A549 treated with GW870086 at 1 μM for 4 hours (cell line): ENCODE data around the gene ADH1A. TPM values are rescaled to one million over a fixed set of nuclear protein-coding genes. Genes with fewer than 3 reads are reported as not detected.

Source experiments
- total RNA-seq: library from RNA; stranded (reverse); fragments of 200-300 nt; extraction: Qiagen RNA extraction; gene quantifications from 5 replicates; pipeline ENCODE4 v1.2.3, GENCODE V29; 2022; ENCODE audit warnings: low read depth

ADH1A gene
- total RNA-seq: not detected in 5 replicates

DNA sequence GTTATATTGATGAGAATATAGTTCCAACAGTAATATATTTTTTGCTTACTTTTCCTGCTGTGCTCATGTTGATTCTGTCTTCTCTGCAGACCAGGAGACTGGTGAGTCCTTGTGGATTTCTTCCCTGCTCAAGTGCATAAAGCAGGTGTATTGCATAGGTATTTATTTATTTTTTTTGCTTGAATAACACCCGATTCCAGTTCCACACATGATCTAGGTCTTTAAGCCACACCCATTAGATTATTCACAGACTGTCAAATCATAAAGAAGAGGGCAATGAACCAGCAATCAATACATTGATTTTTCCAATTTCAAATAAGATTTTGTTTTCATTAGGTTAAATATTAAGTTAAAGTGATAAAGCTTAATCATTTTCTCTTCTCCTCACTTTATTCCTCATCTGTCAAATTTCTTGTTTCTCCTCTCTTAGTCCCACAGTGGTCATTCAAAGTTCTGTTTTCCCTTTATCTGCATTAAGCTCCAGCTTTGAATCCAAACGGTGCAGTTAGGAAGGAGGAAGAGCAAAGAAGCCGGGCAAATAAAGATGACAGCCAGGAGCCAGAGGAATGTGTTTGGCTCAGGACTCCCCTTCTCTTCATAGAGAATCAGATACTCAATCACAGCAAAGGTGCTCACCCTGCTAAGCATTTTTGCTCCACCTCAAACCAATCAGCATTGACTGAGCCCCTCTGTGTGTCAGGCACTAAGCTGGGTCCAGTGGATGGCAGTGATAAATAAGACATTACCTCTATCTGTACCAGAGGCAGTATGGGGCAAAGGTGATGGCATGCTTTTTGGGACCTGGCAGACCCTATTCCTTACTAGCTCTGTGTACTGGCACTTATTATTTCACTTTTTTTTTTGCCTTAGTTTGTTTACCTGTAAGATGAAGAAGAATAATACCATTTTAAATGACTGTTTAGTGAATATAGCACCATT is at the start of gene ADH1A:
Gene ADH1A (minus strand): TSS at position 138 of the 939 bp plus-strand sequence. CDS start 71 bp downstream, at position 67.

DNA sequence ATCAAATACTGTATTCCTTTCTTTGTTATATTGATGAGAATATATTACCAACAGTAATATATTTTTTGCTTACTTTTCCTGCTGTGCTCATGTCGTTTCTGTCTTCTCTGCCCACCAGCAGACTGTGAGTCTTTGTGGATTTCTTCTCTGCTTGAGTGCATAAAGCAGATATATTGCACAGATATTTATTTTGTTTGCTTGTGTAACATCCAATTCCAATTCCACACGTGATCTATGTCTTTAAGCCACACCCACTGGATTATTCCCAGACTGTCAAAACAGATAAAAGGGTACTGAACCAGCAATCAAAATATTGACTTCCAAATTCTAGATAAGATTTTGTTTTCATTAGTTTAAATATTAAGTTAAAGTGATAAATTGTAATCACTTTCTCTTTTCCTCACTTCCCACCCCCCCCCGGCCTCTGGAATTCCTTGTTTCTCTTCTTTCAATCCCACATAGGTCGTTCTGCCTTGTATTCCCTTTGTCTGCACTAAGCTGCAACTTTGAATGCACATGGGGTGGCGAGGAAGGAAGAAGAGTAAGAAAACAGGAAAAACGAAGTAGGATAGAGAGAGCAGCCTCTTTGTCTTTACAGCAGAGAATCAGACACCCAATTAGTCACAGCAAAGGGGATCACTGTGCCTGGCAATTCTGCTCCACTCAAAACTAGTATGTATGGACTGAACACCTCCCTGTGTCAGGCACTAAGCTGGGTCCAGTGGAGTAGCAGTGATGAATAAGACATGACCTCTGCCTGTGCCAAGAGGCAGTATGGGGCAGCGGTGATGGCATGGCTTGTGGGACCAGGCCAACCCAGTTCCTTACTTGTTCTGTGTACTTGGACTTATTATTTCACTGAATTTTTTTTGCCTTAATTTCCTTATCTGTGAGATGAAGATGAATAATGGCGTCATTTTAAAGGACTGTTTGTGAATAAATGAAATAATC is 30.7 kb upstream of the ADH1A start, which contains the start of gene ADH1B:
Gene ADH1B (minus strand): TSS at position 161 of the 951 bp plus-strand sequence. CDS start 70 bp downstream, at position 91.

Other genes starting within 250 kb of the ADH1A start
- gene ADH5, start 202.2 kb downstream of the ADH1A start, total RNA-seq: 105 to 137 TPM (median 106 TPM) in 5 replicates
- not detected in 5 replicates for gene ADH4, start 146.7 kb downstream of the ADH1A start, total RNA-seq
- 0.05 to 0.07 TPM in 2 of 5 replicates, not detected in the others for gene ADH6, start 71.7 kb downstream of the ADH1A start, total RNA-seq
- not detected in 5 replicates for gene ADH1B, start 30.4 kb upstream of the ADH1A start, total RNA-seq
- not detected in 5 replicates for gene ADH1C, start 61.8 kb upstream of the ADH1A start, total RNA-seq
- not detected in 5 replicates for gene ADH7, start 144.4 kb upstream of the ADH1A start, total RNA-seq
- not detected in 5 replicates for gene C4orf17, start 220.0 kb upstream of the ADH1A start, total RNA-seq